ENCODE data around the gene PRPF40A.

GRCh38 chr2:152740743-152741328, 23.6 kb upstream of the PRPF40A start:
- TF ChIP-seq CTCF (IDR thresholded peaks at IDR 0.05) (peak; percentile 55 to 91 (median 66)), POLR2A (IDR thresholded peaks at IDR 0.05) (no peak)

All from heart left ventricle (tissue), 13 donors.